ENCODE results near the gene CHRDL1.
"Not testable (repeated sequence)": the region's sequence is repeated elsewhere in the genome, so short reads cannot be mapped to it uniquely, and the experiment has no call there.

Gene CHRDL1

DNA sequence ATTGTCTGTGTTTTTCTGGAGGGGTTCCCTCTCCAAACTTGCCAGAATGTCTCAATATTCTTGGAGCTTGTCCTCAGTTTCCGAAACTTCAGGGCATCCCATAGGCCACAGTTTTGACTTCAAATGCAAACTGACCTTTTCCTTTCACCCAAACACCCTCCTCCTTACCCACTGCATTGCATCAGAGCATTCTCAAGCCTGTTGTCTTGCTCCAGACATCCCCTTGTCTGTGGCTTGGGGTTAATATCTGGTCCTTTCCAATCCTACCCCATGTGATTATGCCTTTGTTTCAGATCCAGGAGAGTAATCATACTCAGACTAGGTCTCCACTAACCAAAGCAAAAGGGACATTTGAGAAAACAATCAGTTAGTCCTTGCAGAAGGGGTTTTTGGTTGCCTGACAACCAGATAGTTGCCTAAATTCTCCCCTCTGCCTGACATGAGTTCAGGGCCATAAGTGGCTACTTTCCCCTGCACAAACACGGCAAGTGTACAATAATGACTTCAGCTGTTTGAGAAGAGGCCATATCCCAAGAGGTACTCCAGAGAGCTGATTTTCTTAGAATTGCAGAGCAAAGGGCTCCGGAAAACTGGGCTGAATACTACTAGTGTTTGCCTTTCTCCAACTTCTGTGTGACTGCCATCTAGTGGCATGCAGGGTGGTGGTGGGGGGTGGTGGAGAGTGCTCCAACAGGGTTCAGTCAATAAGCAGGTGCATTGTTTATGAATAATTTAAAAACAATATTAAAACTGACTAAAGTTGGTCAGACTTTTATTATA is 130.2 kb downstream of the CHRDL1 start:
- H3K4me3 ChIP-seq (ENCODE audit: low read length) = no peak overlapping the region
- TF ChIP-seq ZNF274 (IDR thresholded peaks at IDR 0.05; ENCODE audit: low read depth, low read length) = no peak

DNA sequence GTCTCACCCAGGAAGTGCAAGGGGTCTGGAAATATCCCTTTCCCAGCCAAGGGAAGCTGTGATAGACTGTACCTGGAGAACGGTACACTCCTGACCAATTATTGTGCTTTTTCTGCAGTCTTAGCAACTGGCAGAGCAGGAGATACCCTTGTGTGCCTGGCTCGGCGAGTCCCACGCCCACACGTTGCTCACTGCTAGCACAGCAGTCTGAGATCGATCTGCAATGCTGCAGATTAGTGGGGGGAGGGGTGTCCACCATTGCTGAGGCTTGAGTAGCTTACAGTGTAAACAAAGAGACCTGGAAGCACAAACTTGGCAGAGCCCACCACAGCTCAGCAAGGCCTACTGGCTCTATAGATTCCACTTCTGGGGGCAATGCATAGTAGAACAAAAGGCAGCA is 138.5 kb downstream of the CHRDL1 start:
- no peak for TF ChIP-seq ZNF274 (IDR thresholded peaks at IDR 0.05; ENCODE audit: low read depth, low read length)

DNA sequence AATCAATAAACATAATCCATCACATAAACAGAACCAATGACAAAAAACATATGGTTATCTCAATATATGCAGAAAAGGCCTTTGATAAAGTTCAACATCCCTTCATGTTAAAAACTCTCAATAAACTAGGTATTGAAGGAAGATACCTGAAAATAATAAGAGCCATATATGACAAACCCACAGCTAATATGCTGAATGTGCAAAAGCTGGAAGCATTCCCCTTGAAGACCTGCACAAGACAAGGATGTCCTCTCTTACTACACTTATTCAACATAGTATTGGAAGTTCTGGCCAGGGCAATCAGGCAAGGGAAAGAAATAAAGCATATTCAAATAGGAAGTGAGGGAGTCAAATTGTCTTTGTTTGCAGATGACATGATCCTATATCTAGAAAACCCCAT is 141.3 kb downstream of the CHRDL1 start:
- H3K4me3 ChIP-seq (ENCODE audit: low read length) = not testable (repeated sequence)

More for the DNA sequence above, 138.5 kb downstream of the CHRDL1 start:
- no peak overlapping the region for H3K4me3 ChIP-seq (ENCODE audit: low read length)

- TF ChIP-seq ZNF274 (IDR thresholded peaks at IDR 0.05; ENCODE audit: low read depth, low read length) = no peak
- no peak overlapping the region for H3K4me3 ChIP-seq (ENCODE audit: low read length)
These were observed 149.2 kb downstream of the CHRDL1 start for GRCh38 chrX:110646386-110646785.

All from GM08714 (cell line).